Measurements from ENCODE around the gene SLX1A. TPM values are rescaled to one million over a fixed set of nuclear protein-coding genes. Genes with fewer than 3 reads are reported as not detected.
"Not testable (repeated sequence)": the region's sequence is repeated elsewhere in the genome, so short reads cannot be mapped to it uniquely, and the experiment has no call there.

SLX1A gene
- 10 to 100 TPM; 33.5 to 60.0 (median 44.0) TPM for polyA plus RNA-seq

DNA sequence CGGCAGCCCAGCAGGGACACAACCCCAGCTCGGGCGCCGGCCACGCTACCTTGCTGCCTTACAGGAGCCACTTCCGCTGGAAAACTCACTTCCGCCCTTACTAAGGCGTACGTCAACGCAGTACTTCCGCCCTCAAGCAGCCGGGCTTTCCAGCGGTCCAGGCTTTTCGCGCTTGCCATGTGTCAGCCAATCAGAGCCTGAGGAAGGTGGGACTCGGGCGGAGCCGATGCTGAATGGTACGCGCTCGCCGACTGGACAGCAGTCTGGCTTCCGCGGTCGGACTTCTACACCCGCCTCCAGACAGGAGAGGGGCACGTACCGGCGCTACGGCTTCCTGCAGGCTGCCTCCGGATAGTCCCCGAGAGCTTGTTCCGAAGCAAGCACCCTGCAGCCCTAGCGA is at the start of gene SLX1A, which contains the start of gene BOLA2B:
Gene SLX1A, plus strand, starts transcription at position 261 of the 400 bp plus-strand sequence. CDS start 210 bp downstream, outside the sequence.
Gene BOLA2B, minus strand, starts transcription at position 52 of the 400 bp plus-strand sequence. CDS start 71 bp downstream, outside the sequence.
- no CpG with 5 or more reads among the region's 34 CpGs for WGBS, 3 donors
- not testable (repeated sequence) for H3K27ac ChIP-seq (ENCODE audit: low read depth, low read length)

DNA sequence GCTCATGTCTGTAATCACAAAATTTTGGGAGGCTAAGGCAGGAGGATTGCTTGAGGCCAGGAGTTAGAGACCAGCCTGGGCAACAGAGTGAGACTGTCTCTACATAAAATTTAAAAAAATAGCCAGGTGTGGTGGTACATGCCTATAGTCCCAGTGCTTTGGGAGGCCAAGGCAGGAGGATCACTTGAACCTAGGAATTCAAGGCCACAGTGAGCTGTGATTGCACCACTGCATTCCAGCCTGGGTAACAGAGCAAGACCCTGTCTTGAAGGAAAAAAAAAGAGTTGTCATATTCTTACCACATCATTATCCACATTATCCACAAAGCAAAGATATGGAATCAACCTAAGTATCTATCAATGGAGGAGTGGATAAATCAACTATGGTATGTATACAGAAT is 49.7 kb upstream of the SLX1A start:
- H3K27ac ChIP-seq (ENCODE audit: low read depth, low read length): no peak overlapping the region

GRCh38 chr16:30144917-30145316 is 48.8 kb upstream of the SLX1A start:
- WGBS, 3 donors: 47 to 94% (median 50%) methylated on average over 1 of the region's 1 CpG

GRCh38 chr16:30145657-30146056 is 48.0 kb upstream of the SLX1A start:
- 40 to 52% (median 51%) methylated on average over 1 of the region's 1 CpG for WGBS, 3 donors
- H3K27ac ChIP-seq (ENCODE audit: low read depth, low read length): no peak overlapping the region

More at GRCh38 chr16:30144917-30145316, 48.8 kb upstream of the SLX1A start:
- H3K27ac ChIP-seq (ENCODE audit: low read depth, low read length): no peak overlapping the region

DNA sequence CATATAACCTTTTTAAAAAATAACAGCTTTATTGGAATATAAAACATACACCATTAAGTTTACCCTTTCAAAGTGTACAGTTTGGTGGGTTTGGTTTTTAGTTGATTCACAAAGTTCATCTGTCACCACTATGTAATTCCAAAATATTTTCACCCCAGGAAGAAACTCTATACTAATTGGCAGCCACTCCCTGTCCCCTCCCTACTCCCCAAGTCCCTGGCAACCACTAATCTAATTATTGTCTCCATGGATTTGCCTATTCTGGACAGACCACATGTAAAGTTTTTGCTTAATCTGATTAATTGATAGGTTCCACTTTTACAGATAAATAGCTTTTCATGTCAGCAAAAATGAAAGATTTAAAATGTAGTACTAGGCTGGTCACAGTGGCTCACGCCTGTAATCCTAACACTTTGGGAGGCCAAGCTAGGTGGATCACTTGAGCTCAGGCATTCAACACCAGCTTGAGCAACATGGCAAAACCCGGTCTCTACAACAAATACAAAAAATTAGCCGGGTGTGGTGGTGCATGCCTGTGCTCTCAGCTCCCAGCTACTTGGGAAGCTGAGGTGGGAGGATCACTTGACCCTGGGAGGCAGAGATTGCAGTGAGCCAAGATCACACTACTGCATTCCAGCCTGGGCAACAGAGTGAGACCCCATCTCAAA is 45.7 kb upstream of the SLX1A start:
- H3K27ac ChIP-seq (ENCODE audit: low read depth, low read length): no peak overlapping the region
- WGBS, 3 donors: 87 to 90% (median 89%) methylated on average over 3 of the region's 3 CpGs

GRCh38 chr16:30149250-30149930 is 44.3 kb upstream of the SLX1A start:
- H3K27ac ChIP-seq (ENCODE audit: low read depth, low read length): no peak overlapping the region
- WGBS, 3 donors: 65 to 90% (median 74%) methylated on average over 5 of the region's 5 CpGs

GRCh38 chr16:30151091-30151490 is 42.6 kb upstream of the SLX1A start:
- WGBS, 3 donors: 85 to 93% (median 92%) methylated on average over 7 of the region's 7 CpGs
- no peak overlapping the region for H3K27ac ChIP-seq (ENCODE audit: low read depth, low read length)

GRCh38 chr16:30152517-30152916 is 41.2 kb upstream of the SLX1A start:
- no peak overlapping the region for H3K27ac ChIP-seq (ENCODE audit: low read depth, low read length)
- WGBS, 3 donors: 93 to 97% (median 96%) methylated on average over 9 of the region's 9 CpGs

DNA sequence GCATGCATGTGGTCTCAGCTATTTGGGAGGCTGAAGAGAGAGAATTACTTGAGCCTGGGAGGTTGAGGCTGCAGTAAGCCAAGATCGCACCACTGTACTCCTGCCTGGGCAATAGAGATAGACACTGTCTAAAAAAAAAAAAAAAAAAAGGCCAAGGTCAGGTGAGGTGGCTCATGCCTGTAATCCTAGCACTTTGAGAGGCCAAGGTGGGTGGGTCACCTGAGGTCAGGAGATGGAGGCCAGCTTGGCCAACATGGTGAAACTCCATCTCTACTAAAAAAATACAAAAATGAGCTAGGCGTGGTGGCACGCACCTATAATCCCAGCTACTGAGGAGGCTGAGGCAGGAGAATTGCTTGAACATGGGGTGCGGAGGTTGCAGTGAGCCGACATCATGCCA is 38.5 kb upstream of the SLX1A start:
- H3K27ac ChIP-seq (ENCODE audit: low read depth, low read length): no peak overlapping the region
- WGBS, 3 donors: 90 to 95% (median 93%) methylated on average over 5 of the region's 5 CpGs

- H3K27ac ChIP-seq (ENCODE audit: low read depth, low read length): no peak overlapping the region
- 73 to 88% (median 78%) methylated on average over 1 of the region's 1 CpG for WGBS, 3 donors
These were observed 36.5 kb upstream of the SLX1A start for GRCh38 chr16:30157214-30157613.

DNA sequence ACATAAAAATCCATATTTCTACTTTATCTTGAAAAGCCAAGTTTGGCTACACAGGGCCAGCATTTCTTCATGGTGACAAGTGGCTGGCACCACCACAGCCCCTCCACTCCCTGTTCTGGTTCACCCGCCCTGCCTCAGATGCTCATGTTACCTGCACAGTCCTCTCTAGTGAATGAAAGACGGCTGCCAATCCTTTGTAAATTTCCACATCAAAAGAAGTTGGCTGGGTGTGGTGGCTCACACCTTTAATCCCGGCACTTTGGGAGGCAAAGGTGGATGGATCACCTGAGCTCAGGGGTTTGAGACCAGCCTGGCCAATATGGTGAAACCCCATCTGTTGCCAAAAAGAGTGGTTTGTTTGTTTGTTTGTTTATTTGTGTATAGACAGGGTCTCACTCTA is 30.1 kb upstream of the SLX1A start:
- WGBS, 3 donors: 85 to 88% (median 86%) methylated on average over 3 of the region's 3 CpGs

GRCh38 chr16:30166202-30166902 is 27.3 kb upstream of the SLX1A start:
- WGBS, 3 donors: 66 to 83% (median 67%) methylated on average over 11 of the region's 11 CpGs
- H3K27ac ChIP-seq (ENCODE audit: low read depth, low read length): no peak overlapping the region

More for the DNA sequence above, 30.1 kb upstream of the SLX1A start:
- no peak overlapping the region for H3K27ac ChIP-seq (ENCODE audit: low read depth, low read length)

DNA sequence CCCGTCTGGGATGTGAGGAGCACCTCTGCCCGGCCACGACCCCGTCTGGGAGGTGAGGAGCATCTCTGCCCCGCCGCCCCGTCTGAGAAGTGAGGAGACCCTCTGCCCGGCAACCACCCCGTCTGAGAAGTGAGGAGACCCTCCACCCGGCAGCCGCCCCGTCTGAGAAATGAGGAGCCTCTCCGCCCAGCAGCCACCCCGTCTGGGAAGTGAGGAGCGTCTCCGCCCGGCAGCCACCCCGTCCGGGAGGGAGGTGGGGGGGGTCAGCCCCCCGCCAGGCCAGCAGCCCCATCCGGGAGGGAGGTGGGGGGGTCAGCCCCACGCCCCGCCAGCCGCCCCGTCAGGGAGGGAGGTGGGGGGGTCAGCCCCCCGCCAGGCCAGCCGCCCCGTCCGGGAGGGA is 24.9 kb upstream of the SLX1A start:
- WGBS, 3 donors: 63 to 79% methylated on average over 4 to 15 of the region's 29 CpGs; no CpG with 5 or more reads in 1 of the 3 donors
- not testable (repeated sequence) for H3K27ac ChIP-seq (ENCODE audit: low read depth, low read length)

DNA sequence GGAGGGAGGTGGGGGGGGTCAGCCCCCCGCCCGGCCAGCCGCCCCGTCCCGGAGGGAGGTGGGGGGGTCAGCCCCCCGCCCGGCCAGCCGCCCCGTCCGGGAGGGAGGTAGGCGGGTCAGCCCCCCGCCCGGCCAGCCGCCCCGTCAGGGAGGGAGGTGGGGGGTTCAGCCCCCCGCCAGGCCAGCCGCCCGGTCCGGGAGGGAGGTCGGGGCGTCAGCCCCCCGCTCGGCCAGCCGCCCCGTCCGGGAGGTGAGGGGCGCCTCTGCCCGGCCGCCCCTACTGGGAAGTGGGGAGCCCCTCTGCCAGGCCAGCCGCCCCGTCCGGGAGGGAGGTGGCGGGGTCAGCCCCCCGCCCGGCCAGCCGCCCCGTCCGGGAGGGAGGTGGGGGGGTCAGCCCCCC is 24.3 kb upstream of the SLX1A start:
- WGBS, 3 donors: 95 to 98% (median 95%) methylated on average over 9 to 32 of the region's 38 CpGs
- H3K27ac ChIP-seq (ENCODE audit: low read depth, low read length): not testable (repeated sequence)

- not testable (repeated sequence) for H3K27ac ChIP-seq (ENCODE audit: low read depth, low read length)
- WGBS, 3 donors: 75 to 87% (median 84%) methylated on average over 9 to 16 of the region's 31 CpGs
These were observed 23.5 kb upstream of the SLX1A start for GRCh38 chr16:30170145-30170544.

GRCh38 chr16:30173054-30173453 is 20.6 kb upstream of the SLX1A start:
- 70 to 78% (median 77%) methylated on average over 7 of the region's 7 CpGs for WGBS, 3 donors
- H3K27ac ChIP-seq (ENCODE audit: low read depth, low read length): no peak overlapping the region

DNA sequence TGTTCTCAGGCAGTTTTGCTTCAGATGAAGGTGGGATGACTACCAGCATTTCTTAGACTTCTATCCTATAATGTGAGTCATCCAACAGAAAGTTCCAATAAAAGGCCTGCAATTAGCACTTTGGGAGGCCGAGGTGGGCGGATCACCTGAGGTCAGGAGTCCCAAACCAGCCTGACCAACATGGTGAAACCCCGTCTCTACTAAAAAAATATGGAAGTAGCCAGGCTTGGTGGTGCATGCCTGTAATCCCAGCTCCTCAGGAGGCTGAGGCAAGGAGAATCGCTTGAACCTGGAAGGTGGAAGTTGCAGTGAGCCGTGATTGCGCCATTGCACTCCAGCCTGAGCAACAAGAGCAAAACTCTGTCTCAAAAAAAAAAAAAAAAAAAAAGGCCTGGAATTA is 16.8 kb upstream of the SLX1A start:
- H3K27ac ChIP-seq (ENCODE audit: low read depth, low read length): not testable (repeated sequence)
- WGBS, 3 donors: 60 to 90% (median 63%) methylated on average over 6 of the region's 6 CpGs

GRCh38 chr16:30179195-30179594 is 14.5 kb upstream of the SLX1A start:
- 93 to 97% (median 95%) methylated on average over 4 of the region's 4 CpGs for WGBS, 3 donors
- H3K27ac ChIP-seq (ENCODE audit: low read depth, low read length): no peak overlapping the region

DNA sequence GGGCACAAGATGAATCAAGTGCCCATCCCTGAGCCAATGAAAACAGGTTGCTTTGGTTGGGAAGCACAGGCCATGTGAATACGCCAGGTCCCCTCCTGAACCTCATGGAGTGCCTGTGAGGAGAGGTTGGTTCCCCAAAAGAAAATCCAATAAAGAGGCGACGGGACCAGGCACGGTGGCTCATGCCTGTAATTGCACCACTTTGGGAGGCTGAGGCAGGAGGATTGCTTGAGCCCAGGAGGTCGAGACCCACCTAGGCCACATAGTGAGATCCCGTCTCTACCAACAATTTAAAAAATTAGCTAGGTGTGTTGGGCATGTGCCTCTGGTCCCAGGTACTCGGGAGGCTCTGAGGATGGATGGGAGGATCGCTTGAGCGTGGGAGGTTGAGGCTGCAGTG is 13.7 kb upstream of the SLX1A start:
- WGBS, 3 donors: 94 to 95% (median 94%) methylated on average over 9 of the region's 9 CpGs
- H3K27ac ChIP-seq (ENCODE audit: low read depth, low read length): no peak overlapping the region
